HL-60 (cell line): Measurements from ENCODE around the gene CLIC4.

Experiments
- CTCF ChIP-seq: IDR thresholded peaks from one replicate; pipeline ENCODE4 v1.5.1; 2011; ENCODE audit warnings: low read length, control low read depth, inconsistent platforms; ENCODE audit not compliant: insufficient read depth
- GABPA ChIP-seq: IDR thresholded peaks from 2 replicates; pipeline ENCODE4 v1.6.1; 2012; ENCODE audit warnings: low read depth
- REST ChIP-seq: IDR thresholded peaks from 2 replicates; pipeline ENCODE4 v1.6.1; 2012; ENCODE audit warnings: low read depth; ENCODE audit not compliant: insufficient replicate concordance

- no peak for TF ChIP-seq CTCF
- no peak for TF ChIP-seq GABPA
- TF ChIP-seq REST, result no peak
Measured at GRCh38 chr1:24767351-24767750, 22.1 kb downstream of the CLIC4 start.
